Measurements from ENCODE around the gene CCL2.

CCL2 gene

GRCh38 chr17:34275881-34276280, 20.8 kb downstream of the CCL2 start:
- DNase-seq = no peak

- DNase-seq = no peak
Observed at GRCh38 chr17:34276826-34277225, 21.7 kb downstream of the CCL2 start.

- no peak for DNase-seq
Observed at GRCh38 chr17:34283571-34283970, 28.5 kb downstream of the CCL2 start.

GRCh38 chr17:34285286-34285792, 30.3 kb downstream of the CCL2 start, which contains the start of gene CCL11:
Gene CCL11 (plus strand): TSS chr17:34285742. CDS start chr17:34285809, 67 bp downstream.
- no peak for DNase-seq

GRCh38 chr17:34287875-34288274, 32.8 kb downstream of the CCL2 start:
- DNase-seq = no peak

- DNase-seq = no peak
Observed at GRCh38 chr17:34290586-34290985, 35.5 kb downstream of the CCL2 start.

- DNase-seq = no peak
Observed at GRCh38 chr17:34291721-34292348, 36.8 kb downstream of the CCL2 start.

GRCh38 chr17:34299027-34299426, 43.9 kb downstream of the CCL2 start:
- DNase-seq = no peak

- DNase-seq = no peak
Observed at GRCh38 chr17:34299956-34300577, 45.0 kb downstream of the CCL2 start.

- no peak for DNase-seq
Observed at GRCh38 chr17:34300652-34301370, 45.7 kb downstream of the CCL2 start.

GRCh38 chr17:34301986-34302385, 46.9 kb downstream of the CCL2 start:
- no peak for DNase-seq

GRCh38 chr17:34302636-34303035, 47.6 kb downstream of the CCL2 start:
- DNase-seq = no peak

- no peak for DNase-seq
Observed at GRCh38 chr17:34303606-34304005, 48.5 kb downstream of the CCL2 start.

GRCh38 chr17:34305061-34305460, 50.0 kb downstream of the CCL2 start:
- DNase-seq = no peak

- no peak for DNase-seq
Observed at GRCh38 chr17:34305606-34306005, 50.5 kb downstream of the CCL2 start.

- no peak for DNase-seq
Observed at GRCh38 chr17:34306466-34306865, 51.4 kb downstream of the CCL2 start.
